ENCODE measurements around the gene CDH4. TPM values are rescaled to one million over a fixed set of nuclear protein-coding genes. Genes with fewer than 3 reads are reported as not detected.

The CDH4 gene
- total RNA-seq, 3 donors from 2014 or later (not counting 1 experiment from before 2014, with no cell fraction given) = 0.18 TPM; not detected in 2

GRCh38 chr20:61630816-61631215 is 378.8 kb downstream of the CDH4 start:
- no peaks in the 10 kb centered on the region for H3K4me1 Mint-ChIP-seq
- Histone ChIP-seq H3K27me3 (ENCODE audit: control insufficient read depth, insufficient read depth, low read length) (no peaks in the 10 kb centered on the region), H3K27ac (ENCODE audit: low read length) (no peak overlapping the region), H3K4me3 (ENCODE audit: low read length) (no peak overlapping the region), H3K4me1 (ENCODE audit: control insufficient read depth, insufficient read depth, low read length) (no peaks in the 10 kb centered on the region), H3K9me3 (ENCODE audit: control insufficient read depth, insufficient read depth, low read length) (peaks cover 11% of the 10 kb centered on the region), H3K36me3 (ENCODE audit: control insufficient read depth, insufficient read depth, low read length) (no peaks in the 10 kb centered on the region)
- H3K36me3 Mint-ChIP-seq = no peaks in the 10 kb centered on the region
- DNase-seq = no peak
- intact Hi-C loops (cut with micrococcal nuclease) = no loop called here
- H3K27me3 Mint-ChIP-seq (ENCODE audit: low read depth in 2 of 2) = no peaks in the 10 kb centered on the region
- TF ChIP-seq CTCF (IDR thresholded peaks at IDR 0.05) = no peak
- H3K4me3 Mint-ChIP-seq = no peak overlapping the region
- no peak for ATAC-seq
- WGBS (ENCODE audit: insufficient coverage) = 86% methylated on average over 10 of the region's 10 CpGs
- H3K9me3 Mint-ChIP-seq = peaks cover 4 to 7% of the 10 kb centered on the region in 2 donors
- H3K27ac Mint-ChIP-seq = no peak overlapping the region

GRCh38 chr20:61631751-61632150 is 379.7 kb downstream of the CDH4 start:
- intact Hi-C loops (cut with micrococcal nuclease) = no loop called here
- Histone ChIP-seq H3K36me3 (ENCODE audit: control insufficient read depth, insufficient read depth, low read length) (no peaks in the 10 kb centered on the region), H3K4me1 (ENCODE audit: control insufficient read depth, insufficient read depth, low read length) (no peaks in the 10 kb centered on the region), H3K27me3 (ENCODE audit: control insufficient read depth, insufficient read depth, low read length) (no peaks in the 10 kb centered on the region), H3K9me3 (ENCODE audit: control insufficient read depth, insufficient read depth, low read length) (peaks cover 11% of the 10 kb centered on the region), H3K4me3 (ENCODE audit: low read length) (no peak overlapping the region), H3K27ac (ENCODE audit: low read length) (no peak overlapping the region)
- Mint-ChIP-seq H3K4me3 (no peak overlapping the region), H3K36me3 (no peaks in the 10 kb centered on the region), H3K4me1 (no peaks in the 10 kb centered on the region), H3K9me3 (peaks cover 4 to 7% of the 10 kb centered on the region in 2 donors), H3K27me3 (ENCODE audit: low read depth in 2 of 2) (no peaks in the 10 kb centered on the region), H3K27ac (no peak overlapping the region)
- TF ChIP-seq CTCF (IDR thresholded peaks at IDR 0.05) = no peak
- ATAC-seq (no peak), DNase-seq (no peak)
- 83% methylated on average over 17 of the region's 17 CpGs for WGBS (ENCODE audit: insufficient coverage)

- no peaks in the 10 kb centered on the region for H3K4me1 Mint-ChIP-seq
- no peak overlapping the region for H3K27ac Mint-ChIP-seq
- no peaks in the 10 kb centered on the region for H3K4me1 ChIP-seq (ENCODE audit: control insufficient read depth, insufficient read depth, low read length)
- DNase-seq (no peak), ATAC-seq (no peak)
- no peaks in the 10 kb centered on the region for H3K27me3 Mint-ChIP-seq (ENCODE audit: low read depth in 2 of 2)
- H3K27ac ChIP-seq (ENCODE audit: low read length) = no peak overlapping the region
- H3K36me3 ChIP-seq (ENCODE audit: control insufficient read depth, insufficient read depth, low read length) = no peaks in the 10 kb centered on the region
- WGBS (ENCODE audit: insufficient coverage) = 81% methylated on average over 1 of the region's 1 CpG
- TF ChIP-seq CTCF (IDR thresholded peaks at IDR 0.05) = no peak
- no peaks in the 10 kb centered on the region for H3K36me3 Mint-ChIP-seq
- H3K27me3 ChIP-seq (ENCODE audit: control insufficient read depth, insufficient read depth, low read length) = no peaks in the 10 kb centered on the region
- no peak overlapping the region for H3K4me3 ChIP-seq (ENCODE audit: low read length)
- no peak overlapping the region for H3K4me3 Mint-ChIP-seq
- intact Hi-C loops (cut with micrococcal nuclease) = no loop called here
- H3K9me3 Mint-ChIP-seq = peaks cover 4 to 7% of the 10 kb centered on the region in 2 donors
- H3K9me3 ChIP-seq (ENCODE audit: control insufficient read depth, insufficient read depth, low read length) = peaks cover 9% of the 10 kb centered on the region
Measured at GRCh38 chr20:61633004-61633403, 380.9 kb downstream of the CDH4 start.

- peaks cover 8% of the 10 kb centered on the region for H3K9me3 ChIP-seq (ENCODE audit: control insufficient read depth, insufficient read depth, low read length)
- H3K27ac ChIP-seq (ENCODE audit: low read length) = no peak overlapping the region
- ATAC-seq = no peak
- Mint-ChIP-seq H3K4me1 (no peaks in the 10 kb centered on the region), H3K27me3 (ENCODE audit: low read depth in 2 of 2) (no peaks in the 10 kb centered on the region), H3K4me3 (no peak overlapping the region), H3K36me3 (no peaks in the 10 kb centered on the region), H3K9me3 (peaks cover 4 to 7% of the 10 kb centered on the region in 2 donors), H3K27ac (no peak overlapping the region)
- intact Hi-C loops (cut with micrococcal nuclease) = no loop called here
- TF ChIP-seq CTCF (IDR thresholded peaks at IDR 0.05) = no peak
- WGBS (ENCODE audit: insufficient coverage) = 87% methylated on average over 28 of the region's 28 CpGs
- no peak for DNase-seq
- no peaks in the 10 kb centered on the region for H3K4me1 ChIP-seq (ENCODE audit: control insufficient read depth, insufficient read depth, low read length)
- no peaks in the 10 kb centered on the region for H3K36me3 ChIP-seq (ENCODE audit: control insufficient read depth, insufficient read depth, low read length)
- H3K4me3 ChIP-seq (ENCODE audit: low read length) = no peak overlapping the region
- H3K27me3 ChIP-seq (ENCODE audit: control insufficient read depth, insufficient read depth, low read length) = no peaks in the 10 kb centered on the region
Measured at GRCh38 chr20:61634376-61635145, 382.5 kb downstream of the CDH4 start.
